Activated CD4-positive, alpha-beta T cell treated with anti-CD3 and anti-CD28 coated beads, Interleukin-2, Interleukin-4, amounts not matched to agents 100 ng/mL and 50 ng/mL, durations not matched to agents 16 hours and 8 hours (primary cell): ENCODE results near the gene ALDH3A2.
"Not testable (repeated sequence)": the region's sequence is repeated elsewhere in the genome, so short reads cannot be mapped to it uniquely, and the experiment has no call there.

ENCODE experiments used
- DNase-seq: peaks from one replicate; pipeline ENCODE4 v3.0.0-alpha.2; 2020; ENCODE audit warnings: low spot score

Gene ALDH3A2

DNA sequence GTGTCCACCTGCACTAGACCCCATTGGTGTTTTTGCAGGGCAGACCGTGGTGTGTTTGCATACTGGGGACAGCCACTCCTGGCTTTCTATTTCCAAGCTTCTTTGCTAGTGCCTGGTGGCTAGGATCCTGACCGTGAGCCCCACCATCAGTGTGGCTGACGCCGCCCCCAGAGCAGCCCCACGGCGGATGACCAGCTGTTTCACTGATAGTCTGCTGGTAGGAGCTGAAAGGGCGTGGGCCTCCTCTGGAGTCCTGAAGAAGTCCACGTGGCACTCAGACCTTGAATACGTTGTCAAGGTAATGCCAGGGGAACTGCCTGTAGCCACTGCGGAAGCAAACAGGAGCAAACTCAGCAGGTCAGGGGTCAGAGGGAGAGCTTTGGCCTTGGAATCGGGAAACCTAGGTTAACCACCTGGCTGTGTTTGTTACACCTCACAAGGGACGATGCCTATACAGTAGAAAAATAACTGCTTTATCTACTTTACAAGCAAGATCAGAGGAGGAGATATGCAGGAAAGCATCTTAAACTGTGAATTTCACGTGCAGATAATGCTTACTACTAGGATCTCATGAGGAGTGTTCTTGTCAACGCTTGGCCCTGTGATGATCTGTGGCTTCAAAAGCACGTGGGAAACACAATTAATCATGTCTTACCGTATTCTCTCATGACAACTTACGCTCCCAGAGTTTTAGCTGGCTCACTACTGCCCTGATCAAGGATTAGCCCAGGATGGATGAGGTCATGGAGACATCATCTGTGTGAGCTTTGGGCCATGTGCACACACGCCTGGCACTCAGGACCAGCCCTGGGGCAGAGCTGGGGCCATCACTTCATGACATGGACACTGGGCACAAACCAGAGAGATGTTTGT, 30.3 kb downstream of the ALDH3A2 start:
- no peak for DNase-seq

DNA sequence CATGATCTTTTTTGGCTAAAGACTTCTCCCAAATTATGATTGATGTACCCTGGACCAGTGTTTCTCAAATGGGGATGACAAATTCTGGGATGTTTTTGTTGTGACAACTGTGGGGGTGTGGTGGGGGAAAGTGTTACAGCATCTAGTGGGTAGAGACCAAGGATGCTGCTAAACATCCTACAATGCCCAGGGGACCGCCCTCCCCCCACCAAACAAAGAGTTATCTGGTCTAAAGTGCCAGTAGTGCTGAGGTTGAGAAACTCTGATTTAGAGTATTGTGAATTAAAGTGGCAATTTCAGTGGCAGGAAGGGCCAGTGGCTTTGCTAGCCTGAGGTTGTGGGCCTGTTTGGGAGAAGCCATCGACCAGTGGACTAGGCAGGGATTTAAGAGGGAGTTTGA, 34.6 kb downstream of the ALDH3A2 start:
- DNase-seq = no peak

DNA sequence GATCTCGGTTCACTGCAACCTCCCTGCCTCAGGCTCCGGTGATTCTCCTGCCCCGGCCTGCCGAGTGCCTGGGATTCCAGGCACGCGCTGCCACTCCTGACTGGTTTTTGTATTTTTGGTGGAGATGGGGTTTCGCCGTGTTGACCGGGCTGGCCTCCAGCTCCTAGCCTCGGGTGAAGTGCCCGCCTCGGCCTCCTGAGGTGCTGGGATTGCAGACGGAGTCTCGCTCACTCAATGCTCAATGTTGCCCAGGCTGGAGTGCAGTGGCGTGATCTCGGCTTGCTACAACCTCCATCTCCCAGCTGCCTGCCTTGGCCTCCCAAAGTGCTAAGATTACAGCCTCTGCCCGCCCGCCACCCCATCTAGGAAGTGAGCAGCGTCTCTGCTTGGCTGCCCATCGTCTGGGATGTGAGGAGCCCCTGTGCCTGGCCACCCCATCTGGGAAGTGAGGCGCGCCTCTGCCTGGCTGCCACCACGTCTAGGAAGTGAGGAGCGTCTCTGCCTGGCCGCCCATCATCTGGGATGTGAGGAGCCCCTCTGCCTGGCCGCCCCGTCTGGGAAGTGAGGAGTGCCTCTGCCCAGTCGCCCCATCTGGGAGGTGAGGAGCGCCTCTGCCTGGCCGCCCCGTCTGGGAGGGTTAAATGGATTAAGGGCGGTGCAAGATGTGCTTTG, 36.5 kb downstream of the ALDH3A2 start:
- DNase-seq = not testable (repeated sequence)

DNA sequence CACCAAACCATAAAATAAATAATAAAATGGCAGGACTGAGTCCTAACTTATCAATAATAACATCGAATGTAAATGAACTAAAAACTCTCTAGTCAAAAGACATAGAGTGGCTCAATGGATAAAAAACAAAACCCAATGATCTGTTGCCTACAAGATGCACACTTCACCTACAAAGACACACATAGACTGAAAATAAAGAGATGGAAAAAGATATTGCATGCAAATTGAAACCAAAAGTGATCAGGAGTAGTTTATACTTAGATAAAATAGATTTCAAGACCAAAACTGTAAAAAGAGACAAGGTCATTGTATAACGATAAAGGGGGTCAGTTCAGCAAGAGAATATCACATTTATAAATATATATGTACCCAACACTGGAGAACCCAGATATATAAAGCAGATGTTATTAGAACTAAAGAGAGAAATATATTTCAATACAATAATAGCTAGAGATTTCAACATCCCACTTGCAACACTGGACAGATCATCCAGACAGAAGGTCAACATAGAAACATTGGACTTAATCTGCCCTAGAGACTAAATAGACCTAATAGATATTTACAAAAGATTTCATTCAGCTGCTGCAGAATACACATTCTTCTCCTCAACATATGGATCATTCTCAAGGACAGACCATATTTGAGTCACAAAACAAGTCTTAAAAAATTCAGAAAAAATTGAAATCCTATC, 38.0 kb downstream of the ALDH3A2 start:
- no peak for DNase-seq

DNA sequence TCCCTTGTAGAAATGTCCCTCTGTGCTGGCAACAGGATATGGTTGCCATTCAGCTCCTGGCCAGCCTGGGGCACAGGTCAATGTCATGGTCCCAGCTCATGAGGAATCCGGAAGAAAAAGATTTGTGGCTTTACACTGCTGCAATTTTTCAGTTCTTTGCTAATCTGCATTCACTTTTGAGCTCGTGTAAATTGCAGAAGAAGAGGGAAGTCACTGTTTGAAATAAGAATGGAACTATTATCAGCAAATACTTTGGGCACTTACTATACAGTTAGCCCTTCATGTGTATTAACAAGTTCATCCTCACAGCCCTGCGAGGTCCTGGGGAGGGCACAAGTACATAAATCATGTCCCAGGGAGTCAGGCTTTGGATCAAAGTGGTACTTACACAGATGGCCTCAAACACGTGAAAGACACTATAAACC, 53.7 kb downstream of the ALDH3A2 start:
- DNase-seq = no peak

DNA sequence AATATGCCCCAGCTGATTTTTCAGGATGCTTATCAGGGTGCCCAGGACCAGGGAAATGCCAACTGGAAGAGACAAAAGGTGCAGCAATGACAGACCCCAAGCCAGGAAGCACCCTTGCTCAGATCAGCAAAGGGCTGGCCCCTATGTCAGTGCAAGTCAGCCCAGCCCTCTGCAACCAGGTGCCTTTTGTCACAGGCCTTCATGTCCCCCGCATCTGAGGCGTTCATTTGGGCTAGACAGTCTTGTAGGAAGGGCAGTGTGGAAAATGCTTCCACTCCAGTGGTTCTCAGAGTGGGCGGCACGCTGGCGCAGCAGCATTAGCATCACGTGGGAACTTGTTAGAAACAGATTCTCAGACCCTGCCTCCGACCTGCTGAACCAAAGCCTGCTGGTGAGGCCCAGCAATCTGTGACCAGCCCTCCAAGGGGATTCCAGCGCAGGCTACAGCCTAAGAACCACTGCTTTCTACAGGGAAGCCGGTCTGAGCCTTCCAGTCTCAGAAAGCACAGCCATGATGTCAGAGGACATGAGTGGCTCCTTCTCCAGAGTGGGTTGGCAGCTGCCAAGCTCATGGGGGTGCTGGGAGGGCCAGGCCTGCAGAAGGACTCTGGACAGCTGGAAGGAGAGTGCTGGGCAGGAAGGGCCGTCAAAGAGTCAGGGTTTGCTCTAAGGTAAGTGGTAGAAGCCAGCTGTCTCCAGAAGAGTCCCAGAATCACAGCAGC, 54.7 kb downstream of the ALDH3A2 start:
- no peak for DNase-seq

DNA sequence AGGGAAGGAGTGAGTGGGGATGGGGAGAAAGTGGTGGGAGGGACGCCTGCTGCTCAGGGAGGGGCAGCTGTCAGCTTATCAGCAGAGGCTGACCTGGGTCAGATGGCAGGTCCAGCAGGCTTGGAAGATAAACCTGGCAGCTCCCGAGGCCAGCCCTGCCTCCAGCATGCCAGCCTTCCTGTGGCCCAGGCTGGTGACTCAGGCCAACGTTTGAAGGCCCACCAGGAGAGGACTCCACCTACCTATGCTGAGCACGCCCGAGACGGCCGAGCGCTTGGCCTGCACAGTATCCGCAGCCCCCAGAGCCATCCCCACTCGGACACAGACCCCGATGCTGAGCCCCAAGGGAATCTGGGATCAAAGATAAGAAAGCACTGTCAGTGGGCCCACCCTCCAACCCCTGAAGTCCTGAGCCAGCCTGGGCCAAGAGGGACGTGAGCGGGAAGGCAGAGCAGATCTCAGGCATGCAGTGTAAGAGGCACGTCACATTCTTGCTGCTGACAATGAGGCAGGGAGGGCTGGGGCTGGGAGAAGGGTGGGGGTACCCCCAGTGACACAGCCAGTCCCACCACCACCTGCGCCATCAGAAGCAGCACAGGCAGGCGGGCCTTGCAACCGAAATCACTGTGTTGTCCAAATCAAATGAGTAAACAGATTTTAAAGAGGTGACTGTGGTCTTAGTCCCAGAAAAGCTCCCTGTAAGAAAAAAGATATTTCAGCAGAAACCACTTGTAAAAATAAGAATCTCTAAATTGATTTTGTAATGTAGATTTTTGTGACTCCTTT, 55.5 kb downstream of the ALDH3A2 start:
- DNase-seq = no peak

DNA sequence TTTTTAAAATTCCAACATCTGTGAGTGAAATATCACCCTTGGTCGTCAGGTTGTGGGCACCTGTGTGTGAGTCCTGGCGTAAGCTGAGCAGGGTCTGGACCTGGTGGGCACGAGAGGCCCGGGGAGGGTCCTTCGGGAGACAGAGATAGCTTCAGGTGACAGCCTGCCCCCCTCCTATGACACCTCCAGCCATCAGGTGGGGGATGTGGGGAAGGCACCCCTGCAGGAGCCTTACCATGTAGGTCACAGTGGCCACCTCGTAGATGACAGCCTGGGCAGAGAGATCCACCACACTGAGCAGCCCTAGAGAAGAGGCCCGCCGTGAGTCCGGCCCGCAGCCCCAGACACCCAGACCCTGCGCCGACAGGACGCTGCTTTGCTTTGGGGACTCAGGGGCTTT, 56.6 kb downstream of the ALDH3A2 start:
- no peak for DNase-seq

DNA sequence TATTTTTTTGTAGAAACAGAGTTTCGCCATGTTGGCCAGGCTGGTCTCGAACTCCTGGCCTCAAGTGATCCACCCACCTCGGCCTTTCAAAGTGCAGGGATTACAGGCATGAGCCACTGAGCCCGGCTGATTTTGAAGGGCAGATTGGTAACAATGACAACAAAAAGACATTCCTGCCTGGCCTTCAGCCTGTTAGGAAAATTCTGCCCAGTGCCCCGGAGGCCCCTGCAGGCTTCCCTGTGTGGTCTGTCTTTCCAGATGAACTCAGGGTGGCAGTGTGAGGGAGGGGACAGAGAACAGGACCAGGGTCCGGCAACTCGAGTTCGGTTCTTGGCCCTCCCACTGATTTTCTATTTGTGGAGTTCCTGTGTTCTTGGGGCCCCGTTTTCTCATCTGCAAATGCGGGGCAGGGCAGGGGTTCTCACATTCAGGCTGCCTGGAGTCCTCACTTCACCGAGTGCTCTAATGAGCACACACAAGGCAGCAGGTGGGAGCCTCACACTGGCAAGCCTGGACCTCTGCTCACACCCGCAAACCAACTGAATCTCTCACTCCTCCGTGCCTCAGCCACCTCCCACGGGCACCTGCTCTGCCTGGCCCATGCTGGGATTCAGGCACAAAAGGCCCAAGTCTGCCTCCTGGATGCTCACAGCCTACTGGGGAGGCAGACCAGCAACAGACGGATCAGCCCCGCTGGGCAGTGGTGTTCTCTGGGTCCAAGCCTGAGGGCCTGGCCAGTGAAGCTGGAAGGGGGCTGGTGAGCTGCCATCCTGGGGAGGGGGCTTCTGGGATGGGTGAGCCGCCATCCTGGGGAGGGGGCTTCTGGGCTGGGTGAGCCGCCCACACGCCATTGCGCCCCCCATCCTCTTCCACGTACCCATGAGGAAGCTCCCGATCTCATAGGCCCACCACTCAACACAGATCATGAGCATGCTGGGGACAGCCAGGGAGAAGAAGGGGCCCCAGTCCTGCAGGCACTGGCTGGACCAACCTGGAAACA, 57.5 kb downstream of the ALDH3A2 start:
- DNase-seq = no peak

DNA sequence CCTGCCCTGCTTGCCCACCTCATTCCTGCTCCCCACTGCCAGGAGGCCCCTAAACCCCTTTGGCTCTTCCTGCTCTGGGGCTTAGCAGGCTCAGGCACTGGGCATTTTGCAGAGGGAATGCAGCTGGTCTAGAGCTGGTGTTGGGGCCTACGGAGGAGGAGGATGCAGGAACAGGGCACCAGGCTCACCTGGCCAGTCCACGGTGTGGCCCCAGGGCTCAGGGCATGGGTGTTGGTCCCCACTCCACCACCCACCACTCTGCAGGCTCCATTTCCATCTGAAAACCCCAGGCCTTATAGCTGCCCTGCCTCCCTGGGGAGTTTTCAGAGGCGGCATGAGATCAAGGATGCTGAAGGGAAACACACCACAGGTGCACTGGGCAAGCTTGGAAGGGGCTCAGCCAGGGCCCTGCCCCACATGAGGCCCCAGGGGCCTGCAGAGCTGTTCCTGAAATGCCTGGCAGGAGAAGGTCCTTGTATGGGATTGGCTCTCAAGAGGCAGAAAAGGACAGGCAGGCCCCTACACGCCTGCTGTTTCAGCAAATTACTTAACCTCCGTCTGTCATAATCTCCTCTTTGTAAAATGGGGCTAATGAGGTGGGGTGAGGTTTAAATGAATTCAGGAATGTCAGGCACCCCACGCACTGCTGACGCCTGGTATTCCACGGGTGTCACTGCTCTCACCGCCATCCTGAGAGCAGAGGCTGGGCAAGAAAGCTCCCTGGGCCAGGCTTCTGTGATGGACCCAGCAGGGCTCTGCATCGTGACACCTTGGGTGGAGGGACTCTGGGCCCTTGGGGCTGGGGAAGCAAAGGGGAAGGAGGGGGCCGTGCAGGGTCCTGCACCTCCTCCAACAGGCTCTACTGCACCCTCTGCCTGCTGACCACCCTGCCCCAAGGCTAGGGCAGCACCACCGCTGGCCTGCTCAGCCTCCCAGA, 58.5 kb downstream of the ALDH3A2 start:
- DNase-seq = no peak

DNA sequence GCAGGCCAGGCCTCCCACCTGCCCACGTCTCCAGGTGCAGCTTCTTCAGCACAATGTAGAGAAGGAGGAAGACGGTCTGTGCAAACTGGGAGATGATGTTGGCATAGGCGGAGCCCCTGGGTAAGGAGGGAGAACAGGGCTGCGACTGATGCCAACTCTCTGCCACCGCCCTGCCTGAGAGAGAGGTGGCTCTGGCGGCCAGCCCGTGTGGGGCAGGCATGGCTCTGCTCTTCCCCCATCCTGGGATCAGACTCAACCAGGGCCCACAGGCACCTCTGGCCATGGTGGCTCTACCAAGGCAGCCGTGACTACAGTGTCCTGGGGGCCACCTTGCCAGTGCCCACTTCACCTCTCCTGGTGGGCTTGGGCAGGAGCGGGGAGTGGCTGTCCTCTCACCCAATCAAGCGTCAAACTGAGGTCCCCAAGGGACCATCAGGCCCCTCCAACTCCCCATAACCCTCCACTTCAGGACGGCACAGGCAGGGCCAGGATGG, 59.2 kb downstream of the ALDH3A2 start:
- no peak for DNase-seq

DNA sequence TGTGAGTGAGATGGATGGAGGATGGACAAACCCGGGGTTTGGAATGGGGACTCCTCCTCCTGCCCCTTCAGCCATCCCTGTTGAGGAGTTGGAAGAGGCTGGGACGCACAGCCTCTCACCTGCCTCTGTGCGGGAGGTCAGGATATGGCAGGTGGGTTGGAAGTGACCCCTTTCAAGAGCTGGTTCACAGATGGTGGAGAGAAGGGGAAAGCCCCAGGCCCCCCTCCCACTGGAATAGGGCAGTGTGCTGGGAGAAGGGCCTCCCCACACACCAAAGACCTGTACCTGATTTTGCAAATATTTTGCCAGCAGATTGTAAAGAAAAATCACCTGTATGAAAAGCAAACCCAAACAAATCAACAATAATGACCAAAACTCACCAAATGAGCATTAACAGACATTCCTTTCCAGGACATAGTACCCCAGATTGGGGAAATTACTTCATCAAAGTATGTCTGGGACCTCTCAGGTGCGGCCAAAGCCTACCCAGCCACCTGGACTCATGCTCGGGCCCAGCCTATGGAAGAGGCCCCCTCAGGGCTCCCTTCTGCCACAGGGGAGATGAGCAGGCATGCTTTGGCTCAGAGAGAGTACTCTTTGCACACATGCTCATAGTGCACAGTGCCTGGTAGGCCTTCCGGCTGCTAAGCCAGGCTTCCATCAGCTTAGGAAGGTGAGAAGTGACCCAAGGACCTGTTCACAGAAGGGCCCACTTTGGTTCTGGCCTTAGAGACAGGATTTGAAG, 60.1 kb downstream of the ALDH3A2 start:
- DNase-seq = no peak

DNA sequence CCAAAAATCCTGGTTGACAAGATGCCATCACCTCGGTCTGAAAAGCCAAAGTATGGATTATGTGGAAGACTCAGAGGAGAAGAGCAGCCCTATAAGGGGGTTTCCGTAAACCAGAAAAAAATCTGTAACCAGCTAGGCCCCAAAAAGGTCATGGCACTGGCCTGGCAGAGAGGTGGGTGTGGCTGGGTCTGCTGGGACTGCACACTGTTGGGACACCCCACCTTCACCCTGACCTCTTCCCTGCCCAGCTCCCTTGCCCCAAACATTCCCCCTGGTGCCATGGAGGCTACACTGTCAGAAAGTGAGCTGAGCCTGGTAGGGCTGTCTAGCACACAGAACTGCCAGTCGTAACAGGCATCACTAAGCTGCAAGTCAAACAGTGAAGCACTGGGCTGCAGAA, 61.3 kb downstream of the ALDH3A2 start:
- DNase-seq = no peak

DNA sequence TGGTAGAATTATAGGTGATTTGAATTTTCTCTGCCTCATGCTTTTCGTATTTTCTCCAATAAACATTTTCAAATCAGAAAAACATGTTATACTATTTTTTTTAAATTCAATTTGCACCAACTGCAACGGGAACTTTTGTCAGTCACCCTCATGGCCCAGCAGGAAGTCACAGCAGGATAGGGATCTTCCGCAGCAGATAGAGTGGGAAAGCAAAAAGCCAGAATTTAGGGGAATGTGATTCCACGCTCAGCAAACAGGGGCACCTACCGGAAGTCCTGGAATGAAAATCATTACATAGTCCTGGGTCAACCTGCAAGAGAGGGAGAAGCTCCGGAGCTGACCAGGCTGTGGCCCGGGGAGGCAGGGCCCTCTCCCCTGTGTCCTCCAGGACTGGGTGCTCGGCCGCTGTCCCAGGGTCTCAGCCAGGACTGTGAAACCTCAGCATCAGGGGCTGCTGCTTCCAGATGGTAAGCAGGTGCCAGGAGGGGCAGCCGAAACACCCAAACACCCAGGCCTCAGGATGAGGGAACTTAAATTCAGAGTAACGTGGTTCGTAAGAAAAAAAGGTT, 64.0 kb downstream of the ALDH3A2 start:
- no peak for DNase-seq

DNA sequence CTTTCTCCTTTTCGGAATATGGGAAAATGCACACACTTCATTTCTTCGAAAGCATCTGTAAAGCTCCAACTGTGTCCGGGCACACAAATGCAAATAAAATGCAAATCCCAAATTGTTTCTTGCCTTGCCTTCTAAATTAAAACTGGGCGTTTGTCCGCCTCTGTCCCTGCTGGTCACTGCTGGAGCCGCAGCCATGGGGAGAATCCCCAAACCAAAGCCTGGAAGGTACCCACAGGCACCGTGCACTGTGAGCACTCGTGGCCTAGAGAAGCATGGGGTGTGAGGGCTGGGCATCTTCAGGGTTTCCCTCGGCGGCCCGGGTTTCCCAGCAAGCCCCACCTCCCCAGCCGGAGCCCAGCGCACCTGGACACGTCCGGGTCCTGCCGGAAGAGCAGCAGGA, 64.9 kb downstream of the ALDH3A2 start:
- no peak for DNase-seq

DNA sequence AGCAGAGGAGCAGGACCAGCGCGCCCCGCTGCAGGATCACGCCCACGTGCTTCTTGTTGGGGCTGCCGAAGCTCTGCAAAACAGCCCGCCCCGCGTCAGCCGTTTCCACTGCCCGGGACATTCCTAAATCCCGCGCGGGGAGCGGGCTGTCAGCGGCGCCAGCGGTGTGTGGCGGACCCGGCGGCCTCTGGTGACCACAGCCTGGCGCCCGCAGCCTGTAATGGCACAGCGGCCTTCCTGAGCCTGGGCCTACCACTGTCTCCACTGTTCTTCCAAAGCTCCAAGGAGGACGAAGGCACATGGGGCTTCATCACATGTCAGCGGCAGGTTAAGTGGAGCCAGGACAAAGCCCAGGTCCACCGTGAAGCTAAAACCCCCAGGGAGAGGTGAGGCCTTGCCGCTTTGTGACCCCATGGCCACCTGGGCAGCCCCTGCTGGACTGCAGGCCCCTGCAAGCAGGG, 65.4 kb downstream of the ALDH3A2 start:
- no peak for DNase-seq

DNA sequence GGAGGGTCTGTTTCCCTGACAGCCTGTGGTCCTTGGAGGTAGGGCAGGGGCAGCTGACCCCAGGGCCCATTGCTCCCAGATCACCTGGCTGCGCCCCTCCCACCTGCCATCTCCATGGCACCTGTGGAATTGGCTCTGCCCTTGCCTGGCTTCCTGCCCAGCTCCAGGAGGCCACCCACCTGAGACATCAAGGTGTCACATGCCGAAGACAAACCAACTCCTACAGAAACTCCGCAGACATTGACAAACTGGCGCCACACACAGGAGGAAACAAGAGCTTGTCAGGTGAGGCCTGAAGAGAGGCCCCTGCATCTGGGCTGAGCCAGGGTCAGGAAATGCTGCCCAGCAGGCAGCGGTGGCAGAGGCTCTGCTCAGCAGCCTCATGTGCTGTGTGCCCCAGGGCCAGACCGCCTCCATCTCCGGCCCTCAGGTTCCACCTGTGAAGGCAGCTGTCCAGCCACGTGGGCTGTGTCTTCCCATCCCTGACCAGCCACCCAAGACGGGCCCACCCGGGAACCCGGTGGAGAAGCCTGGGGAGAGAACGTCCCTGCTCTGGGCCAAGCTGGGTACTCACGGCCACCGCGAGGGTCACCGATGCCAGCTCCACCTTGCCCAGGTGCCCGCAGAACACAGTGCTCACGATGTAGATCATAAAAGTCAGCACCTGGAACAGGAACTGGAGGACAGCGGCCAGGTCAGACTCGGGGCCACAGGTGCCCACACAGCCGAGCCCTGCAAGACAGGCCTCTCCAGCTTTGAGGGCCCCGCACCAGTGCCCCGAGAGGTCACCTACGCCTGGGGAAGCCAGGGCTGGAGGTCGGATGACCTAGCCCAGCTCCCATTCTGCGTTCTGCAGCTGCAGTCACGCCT, 66.2 kb downstream of the ALDH3A2 start:
- no peak for DNase-seq
